ENCODE data around the gene NOTUM. TPM values are rescaled to one million over a fixed set of nuclear protein-coding genes. Genes with fewer than 3 reads are reported as not detected.

The NOTUM gene
- total and polyA plus RNA-seq, 2 experiments from 2014 or later: 0.29 to 1.6 TPM

DNA sequence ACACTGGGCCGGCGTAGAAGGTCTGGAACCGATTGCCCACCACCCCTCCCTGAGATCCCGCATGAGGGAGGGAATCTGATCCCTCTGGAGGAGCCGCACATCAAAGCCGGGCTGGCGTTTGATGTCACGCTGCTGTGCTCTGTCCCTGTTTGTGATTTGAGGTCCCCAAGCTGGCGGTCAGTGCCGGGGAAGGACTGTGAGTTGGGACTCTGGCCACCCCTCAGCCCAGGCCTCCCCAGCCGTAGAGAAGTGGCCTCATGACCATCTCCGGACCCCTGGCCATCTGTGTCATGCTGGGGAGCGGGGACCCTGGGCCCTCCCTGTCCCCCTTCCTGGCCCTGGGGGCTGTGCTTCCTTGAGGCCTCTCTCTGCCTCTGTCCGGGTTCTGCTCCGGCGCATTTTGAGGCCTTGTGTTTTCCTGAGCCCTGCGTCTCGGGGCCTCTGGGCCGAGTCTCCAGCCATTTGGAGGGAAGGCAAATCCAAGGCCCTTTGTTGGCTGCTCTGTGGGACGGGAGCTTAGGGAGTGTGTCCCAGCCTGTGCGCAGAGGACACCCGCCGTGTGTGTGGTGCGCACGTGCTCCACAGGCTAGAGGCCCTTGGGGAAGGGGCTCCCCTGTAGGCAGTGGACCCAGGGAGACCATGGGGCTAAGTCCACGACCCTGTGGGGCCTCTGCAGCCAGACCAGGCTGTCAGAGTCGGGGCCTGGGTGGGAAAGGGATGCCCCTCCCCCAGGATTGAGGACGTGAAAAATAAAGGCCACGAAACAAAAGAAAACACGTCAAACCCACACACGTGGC is 31.5 kb upstream of the NOTUM start:
- H3K36me3 Mint-ChIP-seq (ENCODE audit: low read depth): peaks cover 13% of the 10 kb centered on the region
- Histone ChIP-seq H3K36me3 (ENCODE audit: insufficient read depth) (no peaks in the 10 kb centered on the region), H3K4me1 (ENCODE audit: insufficient read depth) (peaks cover 11% of the 10 kb centered on the region; the same call in 1 of the 2 replicates), H3K4me3 (no peak overlapping the region), H3K9me2 (ENCODE audit: insufficient read depth) (no peaks in the 10 kb centered on the region), H3K4me2 (peak overlapping the region; percentile 62; the same call in 1 of the 2 replicates), H4K20me1 (replicated peaks; ENCODE audit: insufficient read depth) (peaks cover 6% of the 10 kb centered on the region), H3K79me2 (replicated peaks; ENCODE audit: insufficient read depth) (no peaks in the 10 kb centered on the region), H2AFZ (no peak overlapping the region), H3K27ac (ENCODE audit: low read depth) (0 out of 2 replicates have a peak overlapping the region, but pooled peaks have one; percentile 50), H3F3A (replicated peaks; ENCODE audit: low read depth) (0 out of 2 replicates have a peak, but pooled peaks cover 3% of the 10 kb centered on the region), H3K27me3 (ENCODE audit: insufficient read depth) (no peaks in the 10 kb centered on the region)
- no peak for TF ChIP-seq EZH2phosphoT487 (IDR thresholded peaks at IDR 0.05; ENCODE audit: unreplicated experiment)
- TF ChIP-seq POLR2AphosphoS5 (IDR thresholded peaks at IDR 0.05; ENCODE audit: low read depth): no peak
- TF ChIP-seq NANOG (IDR thresholded peaks at IDR 0.05; ENCODE audit: borderline replicate concordance): no peak
- no peak for TF ChIP-seq ZNF331 (CRISPR knock-in tag; IDR thresholded peaks at IDR 0.05; ENCODE audit: low read depth)
- no peak for TF ChIP-seq JUNB (IDR thresholded peaks at IDR 0.05; ENCODE audit: unreplicated experiment)
- TF ChIP-seq, protein P1, sequence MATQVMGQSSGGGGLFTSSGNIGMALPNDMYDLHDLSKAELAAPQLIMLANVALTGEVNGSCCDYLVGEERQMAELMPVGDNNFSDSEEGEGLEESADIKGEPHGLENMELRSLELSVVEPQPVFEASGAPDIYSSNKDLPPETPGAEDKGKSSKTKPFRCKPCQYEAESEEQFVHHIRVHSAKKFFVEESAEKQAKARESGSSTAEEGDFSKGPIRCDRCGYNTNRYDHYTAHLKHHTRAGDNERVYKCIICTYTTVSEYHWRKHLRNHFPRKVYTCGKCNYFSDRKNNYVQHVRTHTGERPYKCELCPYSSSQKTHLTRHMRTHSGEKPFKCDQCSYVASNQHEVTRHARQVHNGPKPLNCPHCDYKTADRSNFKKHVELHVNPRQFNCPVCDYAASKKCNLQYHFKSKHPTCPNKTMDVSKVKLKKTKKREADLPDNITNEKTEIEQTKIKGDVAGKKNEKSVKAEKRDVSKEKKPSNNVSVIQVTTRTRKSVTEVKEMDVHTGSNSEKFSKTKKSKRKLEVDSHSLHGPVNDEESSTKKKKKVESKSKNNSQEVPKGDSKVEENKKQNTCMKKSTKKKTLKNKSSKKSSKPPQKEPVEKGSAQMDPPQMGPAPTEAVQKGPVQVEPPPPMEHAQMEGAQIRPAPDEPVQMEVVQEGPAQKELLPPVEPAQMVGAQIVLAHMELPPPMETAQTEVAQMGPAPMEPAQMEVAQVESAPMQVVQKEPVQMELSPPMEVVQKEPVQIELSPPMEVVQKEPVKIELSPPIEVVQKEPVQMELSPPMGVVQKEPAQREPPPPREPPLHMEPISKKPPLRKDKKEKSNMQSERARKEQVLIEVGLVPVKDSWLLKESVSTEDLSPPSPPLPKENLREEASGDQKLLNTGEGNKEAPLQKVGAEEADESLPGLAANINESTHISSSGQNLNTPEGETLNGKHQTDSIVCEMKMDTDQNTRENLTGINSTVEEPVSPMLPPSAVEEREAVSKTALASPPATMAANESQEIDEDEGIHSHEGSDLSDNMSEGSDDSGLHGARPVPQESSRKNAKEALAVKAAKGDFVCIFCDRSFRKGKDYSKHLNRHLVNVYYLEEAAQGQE (IDR thresholded peaks at IDR 0.05; ENCODE audit: unreplicated experiment): no peak
- no peak for TF ChIP-seq ZNF114 (CRISPR knock-in tag; IDR thresholded peaks at IDR 0.05)
- TF ChIP-seq STAT1 (IDR thresholded peaks at IDR 0.05; ENCODE audit: unreplicated experiment): no peak
- no peaks in the 10 kb centered on the region for H3K9me3 Mint-ChIP-seq
- H3K27me3 Mint-ChIP-seq (ENCODE audit: insufficient read depth, low read depth, poor library complexity): peaks cover 13% of the 10 kb centered on the region
- ATAC-seq (peak; percentile 18), DNase-seq (ENCODE audit: low spot score) (no peak)
- peaks cover 27% of the 10 kb centered on the region for H3K4me1 Mint-ChIP-seq
- H3K4me3 Mint-ChIP-seq: no peak overlapping the region
- H3K27ac Mint-ChIP-seq: no peak overlapping the region

DNA sequence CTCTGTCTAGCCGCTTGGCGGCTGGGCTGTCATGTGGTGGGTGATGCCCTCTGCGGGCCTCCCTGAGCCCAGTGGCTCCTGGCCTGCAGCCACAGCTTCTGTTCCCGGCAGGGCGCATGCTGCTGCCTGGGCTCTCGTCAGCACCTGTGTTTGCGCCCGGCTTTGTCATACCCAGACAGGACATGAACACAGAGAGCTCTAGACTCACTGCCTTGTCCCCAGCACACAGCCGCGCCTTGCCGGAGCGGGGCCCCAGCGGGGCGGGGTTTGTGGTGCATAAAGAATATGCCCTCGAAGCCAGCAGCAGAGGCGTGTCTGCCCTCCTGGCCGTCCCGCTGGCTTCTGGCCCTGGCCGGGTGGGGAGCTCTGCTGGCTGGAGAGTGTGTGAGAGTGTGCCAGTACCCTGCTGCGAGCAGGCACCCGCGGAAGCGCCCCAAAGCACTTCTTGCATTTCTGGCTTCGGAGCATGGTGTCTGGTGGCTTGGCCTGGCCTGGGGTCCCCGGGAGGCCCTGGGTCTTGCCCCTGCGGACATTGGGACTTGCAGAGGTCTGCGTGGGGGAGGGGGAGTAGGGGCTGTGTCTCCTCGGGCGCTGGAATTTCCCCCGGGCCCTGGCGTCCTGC is 30.8 kb upstream of the NOTUM start:
- H3K36me3 Mint-ChIP-seq (ENCODE audit: low read depth): peaks cover 10% of the 10 kb centered on the region
- H3K4me1 Mint-ChIP-seq: peaks cover 27% of the 10 kb centered on the region
- Histone ChIP-seq H4K20me1 (replicated peaks; ENCODE audit: insufficient read depth) (peaks cover 6% of the 10 kb centered on the region), H3K4me3 (no peak overlapping the region), H3K27ac (ENCODE audit: low read depth) (no peak overlapping the region), H2AFZ (no peak overlapping the region), H3K27me3 (ENCODE audit: insufficient read depth) (no peaks in the 10 kb centered on the region), H3F3A (replicated peaks; ENCODE audit: low read depth) (0 out of 2 replicates have a peak, but pooled peaks cover 3% of the 10 kb centered on the region), H3K9me2 (ENCODE audit: insufficient read depth) (no peaks in the 10 kb centered on the region), H3K79me2 (replicated peaks; ENCODE audit: insufficient read depth) (no peaks in the 10 kb centered on the region), H3K36me3 (ENCODE audit: insufficient read depth) (no peaks in the 10 kb centered on the region), H3K4me2 (peak overlapping the region; percentile 62; the same call in 1 of the 2 replicates), H3K4me1 (ENCODE audit: insufficient read depth) (peaks cover 11% of the 10 kb centered on the region; the same call in 1 of the 2 replicates)
- no peak overlapping the region; the same call in 1 of the 2 replicates for H3K27ac Mint-ChIP-seq
- no peak for DNase-seq (ENCODE audit: low spot score)
- H3K4me3 Mint-ChIP-seq: no peak overlapping the region
- ATAC-seq: peak; percentile 58
- no peaks in the 10 kb centered on the region for H3K9me3 Mint-ChIP-seq
- peaks cover 12% of the 10 kb centered on the region for H3K27me3 Mint-ChIP-seq (ENCODE audit: insufficient read depth, low read depth, poor library complexity)
- TF ChIP-seq EZH2 (IDR thresholded peaks at IDR 0.05; ENCODE audit: low read depth, unreplicated experiment) (no peak), ZNF114 (CRISPR knock-in tag; IDR thresholded peaks at IDR 0.05) (no peak), ZNF331 (CRISPR knock-in tag; IDR thresholded peaks at IDR 0.05; ENCODE audit: low read depth) (no peak), CREB1 (CRISPR knock-in tag; IDR thresholded peaks at IDR 0.05; ENCODE audit: low read depth) (no peak), JUNB (IDR thresholded peaks at IDR 0.05; ENCODE audit: unreplicated experiment) (no peak), EZH2phosphoT487 (IDR thresholded peaks at IDR 0.05; ENCODE audit: unreplicated experiment) (no peak)
- TF ChIP-seq, protein P2, sequence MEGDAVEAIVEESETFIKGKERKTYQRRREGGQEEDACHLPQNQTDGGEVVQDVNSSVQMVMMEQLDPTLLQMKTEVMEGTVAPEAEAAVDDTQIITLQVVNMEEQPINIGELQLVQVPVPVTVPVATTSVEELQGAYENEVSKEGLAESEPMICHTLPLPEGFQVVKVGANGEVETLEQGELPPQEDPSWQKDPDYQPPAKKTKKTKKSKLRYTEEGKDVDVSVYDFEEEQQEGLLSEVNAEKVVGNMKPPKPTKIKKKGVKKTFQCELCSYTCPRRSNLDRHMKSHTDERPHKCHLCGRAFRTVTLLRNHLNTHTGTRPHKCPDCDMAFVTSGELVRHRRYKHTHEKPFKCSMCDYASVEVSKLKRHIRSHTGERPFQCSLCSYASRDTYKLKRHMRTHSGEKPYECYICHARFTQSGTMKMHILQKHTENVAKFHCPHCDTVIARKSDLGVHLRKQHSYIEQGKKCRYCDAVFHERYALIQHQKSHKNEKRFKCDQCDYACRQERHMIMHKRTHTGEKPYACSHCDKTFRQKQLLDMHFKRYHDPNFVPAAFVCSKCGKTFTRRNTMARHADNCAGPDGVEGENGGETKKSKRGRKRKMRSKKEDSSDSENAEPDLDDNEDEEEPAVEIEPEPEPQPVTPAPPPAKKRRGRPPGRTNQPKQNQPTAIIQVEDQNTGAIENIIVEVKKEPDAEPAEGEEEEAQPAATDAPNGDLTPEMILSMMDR (conservative IDR thresholded peaks at IDR 0.05; ENCODE audit: low read depth in 2 of 2): no peak

Data from GM23338 (cell line).